ENCODE data around the gene PLCB1. TPM values are rescaled to one million over a fixed set of nuclear protein-coding genes. Genes with fewer than 3 reads are reported as not detected.

The PLCB1 gene
- total and polyA plus RNA-seq, 2 of the 4 experiments (the other 2 are of a cell fraction), result 5.6 to 16.1 TPM

GRCh38 chr20:8115436-8115835, 16.6 kb upstream of the PLCB1 start:
- Histone ChIP-seq H3K23ac (ENCODE audit: low read depth, low read length) (no peak overlapping the region), H3K9me1 (ENCODE audit: insufficient read depth, low read length) (peaks cover 8% of the 10 kb centered on the region), H3K18ac (ENCODE audit: low read depth, low read length) (peak overlapping the region; percentile 8; the same call in 1 of the 2 replicates), H3K36me3 (ENCODE audit: control insufficient read depth, insufficient read depth, low read length) (no peaks in the 10 kb centered on the region), H2BK15ac (ENCODE audit: low read depth, low read length) (peak overlapping the region; percentile 51; the same call in 1 of the 3 replicates), H2BK5ac (ENCODE audit: low read depth, low read length, poor library complexity, severe bottlenecking) (no peak overlapping the region), H3K56ac (ENCODE audit: extremely low read depth, insufficient read depth, low read length) (no peak overlapping the region), H3K4me1 (ENCODE audit: control insufficient read depth, insufficient read depth, low read length) (peaks cover 14% of the 10 kb centered on the region; the same call in 1 of the 2 replicates), H3K4me3 (ENCODE audit: insufficient read depth, low read depth, low read length) (no peak overlapping the region), H2BK20ac (ENCODE audit: low read depth, low read length) (peak overlapping the region; percentile 76; the same call in 1 of the 2 replicates), H4K5ac (ENCODE audit: low read depth, low read length) (no peak overlapping the region), H3K79me1 (ENCODE audit: low read depth in 1 of 2, low read length in 2 of 2) (no peaks in the 10 kb centered on the region), H4K8ac (ENCODE audit: low read depth in 2 of 2, low read length in 2 of 2) (peak overlapping the region in 1 of 2 experiments; percentile 51; a peak in 1 of 4 replicates), H3K27ac (ENCODE audit: insufficient read depth, low read length) (no peak overlapping the region), H3K4me2 (ENCODE audit: low read depth, low read length) (no peak overlapping the region), H3K9me3 (ENCODE audit: control insufficient read depth, insufficient read depth, low read length) (no peaks in the 10 kb centered on the region), H4K91ac (ENCODE audit: insufficient read depth, low read depth, low read length) (no peak overlapping the region; the same call in 1 of the 2 replicates), H3K4ac (ENCODE audit: low read depth, low read length) (peak overlapping the region; percentile 62; the same call in 1 of the 2 replicates), H3K9ac (ENCODE audit: low read depth, low read length) (no peak overlapping the region), H2BK120ac (ENCODE audit: low read depth, low read length) (peak overlapping the region; percentile 73; the same call in 1 of the 2 replicates), H4K20me1 (ENCODE audit: insufficient read depth, low read length) (no peaks in the 10 kb centered on the region), H2AK5ac (ENCODE audit: low read depth, low read length) (peak overlapping the region; percentile 76; the same call in 1 of the 2 replicates), H2AK9ac (replicated peaks; ENCODE audit: low read depth, low read length, poor library complexity) (no peak overlapping the region), H2AFZ (replicated peaks; ENCODE audit: low read length, poor library complexity) (no peak overlapping the region), H3K14ac (replicated peaks; ENCODE audit: low read depth, low read length) (peak overlapping the region; percentile 73), H3K27me3 (ENCODE audit: control insufficient read depth, insufficient read depth, low read length) (no peaks in the 10 kb centered on the region)
- TF ChIP-seq RCOR1 (IDR thresholded peaks at IDR 0.05; ENCODE audit: insufficient replicate concordance, low read length) (no peak), RFX5 (IDR thresholded peaks at IDR 0.05; ENCODE audit: low read depth, low read length) (no peak), CEBPB (IDR thresholded peaks at IDR 0.05; ENCODE audit: low read depth, low read length) (no peak), ELK1 (IDR thresholded peaks at IDR 0.05; ENCODE audit: borderline replicate concordance, low read depth, low read length) (no peak), BHLHE40 (IDR thresholded peaks at IDR 0.05; ENCODE audit: low read depth, low read length) (no peak), NFE2L2 (IDR thresholded peaks at IDR 0.05; ENCODE audit: low read depth, low read length) (no peak), MAZ (IDR thresholded peaks at IDR 0.05; ENCODE audit: borderline replicate concordance, low read depth, low read length) (no peak), POLR2A (IDR thresholded peaks at IDR 0.05; ENCODE audit: low read depth, low read length) (no peak), MAFK (IDR thresholded peaks at IDR 0.05; ENCODE audit: low read depth, low read length) (no peak), SMC3 (IDR thresholded peaks at IDR 0.05; ENCODE audit: low read depth, low read length) (no peak), USF2 (IDR thresholded peaks at IDR 0.05; ENCODE audit: low read depth, low read length) (no peak), RAD21 (IDR thresholded peaks at IDR 0.05; ENCODE audit: low read length) (no peak)
- ChIA-PET POLR2A (ENCODE audit: unreplicated experiment) (no interaction called here), CTCF (no interaction called here)
- no TSS peak for BruUV-seq (replicated peaks)
- in situ Hi-C loops (cut with MboI; ENCODE audit: low sequenced_read_pairs), result no loop called here
- ATAC-seq (ENCODE audit: low read depth), result no peak
- no peak for DNase-seq
- dilution Hi-C loops (cut with HindIII; ENCODE audit: low sequenced_read_pairs, unreplicated experiment), result no loop called here
- intact Hi-C loops (cut with micrococcal nuclease), result no loop called here
